Thyroid gland (tissue), 4 donors: Measurements from ENCODE around the gene TP53BP2.

Experiments used
- POLR2A ChIP-seq, 2 donors: fragments of 450-650 bp; IDR thresholded peaks; one replicate each; pipeline ENCODE4 v1.6.1; 2017; ENCODE audit warnings: antibody characterized with exemption in 2 of 2, mild to moderate bottlenecking in 2 of 2, moderate library complexity in 1 of 2
- TF ChIP-seq, protein P1 (sequence below), 6 experiments: fragments of 200-600 bp in 3 of 6; fragments of 450-650 bp in 3 of 6; sonication (generic) in 3 of 6; IDR thresholded peaks; one replicate each; pipeline ENCODE4 v1.5.1; 2016 to 2019; ENCODE audit warnings: antibody characterized with exemption in 6 of 6, mild to moderate bottlenecking in 2 of 6, inconsistent platforms in 1 of 6, moderate library complexity in 1 of 6

GRCh38 chr1:223737342-223737741 is 108.4 kb downstream of the TP53BP2 start:
- TF ChIP-seq, protein P1, sequence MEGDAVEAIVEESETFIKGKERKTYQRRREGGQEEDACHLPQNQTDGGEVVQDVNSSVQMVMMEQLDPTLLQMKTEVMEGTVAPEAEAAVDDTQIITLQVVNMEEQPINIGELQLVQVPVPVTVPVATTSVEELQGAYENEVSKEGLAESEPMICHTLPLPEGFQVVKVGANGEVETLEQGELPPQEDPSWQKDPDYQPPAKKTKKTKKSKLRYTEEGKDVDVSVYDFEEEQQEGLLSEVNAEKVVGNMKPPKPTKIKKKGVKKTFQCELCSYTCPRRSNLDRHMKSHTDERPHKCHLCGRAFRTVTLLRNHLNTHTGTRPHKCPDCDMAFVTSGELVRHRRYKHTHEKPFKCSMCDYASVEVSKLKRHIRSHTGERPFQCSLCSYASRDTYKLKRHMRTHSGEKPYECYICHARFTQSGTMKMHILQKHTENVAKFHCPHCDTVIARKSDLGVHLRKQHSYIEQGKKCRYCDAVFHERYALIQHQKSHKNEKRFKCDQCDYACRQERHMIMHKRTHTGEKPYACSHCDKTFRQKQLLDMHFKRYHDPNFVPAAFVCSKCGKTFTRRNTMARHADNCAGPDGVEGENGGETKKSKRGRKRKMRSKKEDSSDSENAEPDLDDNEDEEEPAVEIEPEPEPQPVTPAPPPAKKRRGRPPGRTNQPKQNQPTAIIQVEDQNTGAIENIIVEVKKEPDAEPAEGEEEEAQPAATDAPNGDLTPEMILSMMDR (IDR thresholded peaks at IDR 0.05): no peak
- TF ChIP-seq POLR2A (IDR thresholded peaks at IDR 0.05): no peak
